ENCODE data around the gene DNAJB4.
"Not testable (repeated sequence)": the region's sequence is repeated elsewhere in the genome, so short reads cannot be mapped to it uniquely, and the experiment has no call there.

DNAJB4 gene

GRCh38 chr1:78004719-78005447 is at the start of gene DNAJB4:
TSS of gene DNAJB4 (plus strand) at chr1:78004939. CDS start at chr1:78005111, 172 bp downstream.
- peak; percentile 68 for DNase-seq

- no peak for DNase-seq
Observed at GRCh38 chr1:77955709-77956108, 49.0 kb upstream of the DNAJB4 start.

- DNase-seq, result no peak
Observed at GRCh38 chr1:77956464-77956863, 48.3 kb upstream of the DNAJB4 start.

GRCh38 chr1:77958391-77958790 is 46.3 kb upstream of the DNAJB4 start:
- no peak for DNase-seq

GRCh38 chr1:77958850-77959249 is 45.9 kb upstream of the DNAJB4 start:
- no peak for DNase-seq

GRCh38 chr1:77961392-77961791 is 43.3 kb upstream of the DNAJB4 start:
- no peak for DNase-seq

- no peak for DNase-seq
Observed at GRCh38 chr1:77966291-77966690, 38.4 kb upstream of the DNAJB4 start.

- DNase-seq, result no peak
Observed at GRCh38 chr1:77970192-77970591, 34.5 kb upstream of the DNAJB4 start.

GRCh38 chr1:77972080-77972479 is 32.7 kb upstream of the DNAJB4 start:
- DNase-seq, result no peak

GRCh38 chr1:77975386-77975785 is 29.4 kb upstream of the DNAJB4 start:
- no peak for DNase-seq

- DNase-seq, result no peak
Observed at GRCh38 chr1:77975907-77976306, 28.8 kb upstream of the DNAJB4 start.

- DNase-seq, result no peak
Observed at GRCh38 chr1:77976433-77977076, 28.2 kb upstream of the DNAJB4 start.

- DNase-seq, result no peak
Observed at GRCh38 chr1:77977989-77978292, 26.8 kb upstream of the DNAJB4 start.

- peak; percentile 77 for DNase-seq
Observed at GRCh38 chr1:77978293-77978968, 26.3 kb upstream of the DNAJB4 start.

GRCh38 chr1:77978969-77979876 is 25.5 kb upstream of the DNAJB4 start, which contains the start of gene FUBP1:
TSS of gene FUBP1 (minus strand) at chr1:77979072. CDS start at chr1:77979004, 68 bp downstream.
- DNase-seq, result peak; percentile 95

GRCh38 chr1:77983352-77983996 is 21.3 kb upstream of the DNAJB4 start:
- DNase-seq, result not testable (repeated sequence)

GRCh38 chr1:77983997-77984355 is 20.8 kb upstream of the DNAJB4 start:
- DNase-seq, result no peak

- no peak for DNase-seq
Observed at GRCh38 chr1:77984629-77985028, 20.1 kb upstream of the DNAJB4 start.

GRCh38 chr1:77986810-77987209 is 17.9 kb upstream of the DNAJB4 start:
- DNase-seq, result no peak

- DNase-seq, result no peak
Observed at GRCh38 chr1:77987919-77988318, 16.8 kb upstream of the DNAJB4 start.

- DNase-seq, result no peak
Observed at GRCh38 chr1:77989744-77990143, 15.0 kb upstream of the DNAJB4 start.

- DNase-seq, result no peak
Observed at GRCh38 chr1:77990629-77991204, 14.0 kb upstream of the DNAJB4 start.

Data from right forelimb (tissue), 1 donor.